Measurements from ENCODE around the gene DPF3. TPM values are rescaled to one million over a fixed set of nuclear protein-coding genes. Genes with fewer than 3 reads are reported as not detected.

Gene DPF3
- polyA plus RNA-seq, 4 donors, result 1.0 to 2.4 (median 1.5) TPM

GRCh38 chr14:72891666-72892102, 2.2 kb downstream of the DPF3 start:
- Histone ChIP-seq H3K27ac (ENCODE audit: low read depth in 1 of 3, low read length in 2 of 3) (no peak overlapping the region), H3K4me1 (ENCODE audit: control insufficient read depth in 3 of 3, insufficient read depth in 2 of 3, low read depth in 1 of 3, low read length in 2 of 3) (peaks cover 0 to 3% (median 0%) of the 10 kb centered on the region in 3 donors), H3K36me3 (ENCODE audit: control insufficient read depth in 3 of 3, insufficient read depth in 2 of 3, low read depth in 1 of 3, low read length in 3 of 3) (no peaks in the 10 kb centered on the region), H3K9me3 (ENCODE audit: control insufficient read depth in 2 of 2, insufficient read depth in 1 of 2, low read depth in 1 of 2, low read length in 1 of 2) (no peaks in the 10 kb centered on the region), H3K27me3 (ENCODE audit: control insufficient read depth in 3 of 3, insufficient read depth in 3 of 3, low read length in 3 of 3) (peaks cover 0 to 34% (median 11%) of the 10 kb centered on the region in 3 donors), H3K4me3 (ENCODE audit: low read depth in 1 of 3, low read length in 3 of 3) (peak overlapping the region in 2 of 3 donors; percentile 65 to 85)
- no peak for FAIRE-seq
- 3 to 5% (median 3%) methylated on average over 14 of the region's 14 CpGs for WGBS, 3 donors
- DNase-seq, result no peak

- peaks cover 0 to 34% (median 11%) of the 10 kb centered on the region in 3 donors for H3K27me3 ChIP-seq (ENCODE audit: control insufficient read depth in 3 of 3, insufficient read depth in 3 of 3, low read length in 3 of 3)
These were observed 4.5 kb downstream of the DPF3 start for GRCh38 chr14:72889366-72889765.

GRCh38 chr14:72888636-72889201, 5.2 kb downstream of the DPF3 start:
- peaks cover 0 to 34% (median 11%) of the 10 kb centered on the region in 3 donors for H3K27me3 ChIP-seq (ENCODE audit: control insufficient read depth in 3 of 3, insufficient read depth in 3 of 3, low read length in 3 of 3)
- 68 to 93% (median 74%) methylated on average over 2 of the region's 2 CpGs for WGBS, 3 donors
- H3K4me1 ChIP-seq (ENCODE audit: control insufficient read depth in 3 of 3, insufficient read depth in 2 of 3, low read depth in 1 of 3, low read length in 2 of 3), result no peaks in the 10 kb centered on the region
- DNase-seq, result no peak
- no peak overlapping the region for H3K4me3 ChIP-seq (ENCODE audit: low read depth in 1 of 3, low read length in 3 of 3)
- FAIRE-seq, result no peak
- H3K9me3 ChIP-seq (ENCODE audit: control insufficient read depth in 2 of 2, insufficient read depth in 1 of 2, low read depth in 1 of 2, low read length in 1 of 2), result no peaks in the 10 kb centered on the region
- no peak overlapping the region for H3K27ac ChIP-seq (ENCODE audit: low read depth in 1 of 3, low read length in 2 of 3)
- H3K36me3 ChIP-seq (ENCODE audit: control insufficient read depth in 3 of 3, insufficient read depth in 2 of 3, low read depth in 1 of 3, low read length in 3 of 3), result no peaks in the 10 kb centered on the region

More at GRCh38 chr14:72889366-72889765, 4.5 kb downstream of the DPF3 start:
- Histone ChIP-seq H3K36me3 (ENCODE audit: control insufficient read depth in 3 of 3, insufficient read depth in 2 of 3, low read depth in 1 of 3, low read length in 3 of 3) (no peaks in the 10 kb centered on the region), H3K9me3 (ENCODE audit: control insufficient read depth in 2 of 2, insufficient read depth in 1 of 2, low read depth in 1 of 2, low read length in 1 of 2) (no peaks in the 10 kb centered on the region), H3K4me1 (ENCODE audit: control insufficient read depth in 3 of 3, insufficient read depth in 2 of 3, low read depth in 1 of 3, low read length in 2 of 3) (no peaks in the 10 kb centered on the region), H3K4me3 (ENCODE audit: low read depth in 1 of 3, low read length in 3 of 3) (no peak overlapping the region), H3K27ac (ENCODE audit: low read depth in 1 of 3, low read length in 2 of 3) (no peak overlapping the region)
- DNase-seq (no peak), FAIRE-seq (no peak)
- WGBS, 3 donors, result 73 to 79% (median 77%) methylated on average over 5 of the region's 5 CpGs

GRCh38 chr14:72888192-72888591, 5.7 kb downstream of the DPF3 start:
- WGBS, 3 donors, result 78 to 96% (median 90%) methylated on average over 2 of the region's 2 CpGs
- Histone ChIP-seq H3K9me3 (ENCODE audit: control insufficient read depth in 2 of 2, insufficient read depth in 1 of 2, low read depth in 1 of 2, low read length in 1 of 2) (no peaks in the 10 kb centered on the region), H3K36me3 (ENCODE audit: control insufficient read depth in 3 of 3, insufficient read depth in 2 of 3, low read depth in 1 of 3, low read length in 3 of 3) (no peaks in the 10 kb centered on the region), H3K27me3 (ENCODE audit: control insufficient read depth in 3 of 3, insufficient read depth in 3 of 3, low read length in 3 of 3) (peaks cover 0 to 34% (median 11%) of the 10 kb centered on the region in 3 donors), H3K4me1 (ENCODE audit: control insufficient read depth in 3 of 3, insufficient read depth in 2 of 3, low read depth in 1 of 3, low read length in 2 of 3) (no peaks in the 10 kb centered on the region), H3K4me3 (ENCODE audit: low read depth in 1 of 3, low read length in 3 of 3) (no peak overlapping the region), H3K27ac (ENCODE audit: low read depth in 1 of 3, low read length in 2 of 3) (no peak overlapping the region)
- DNase-seq (no peak), FAIRE-seq (no peak)

- H3K9me3 ChIP-seq (ENCODE audit: control insufficient read depth in 2 of 2, insufficient read depth in 1 of 2, low read depth in 1 of 2, low read length in 1 of 2), result no peaks in the 10 kb centered on the region
- no peaks in the 10 kb centered on the region for H3K4me1 ChIP-seq (ENCODE audit: control insufficient read depth in 3 of 3, insufficient read depth in 2 of 3, low read depth in 1 of 3, low read length in 2 of 3)
- WGBS, 3 donors, result 94 to 95% (median 95%) methylated on average over 3 of the region's 3 CpGs
- peaks cover 0 to 32% (median 11%) of the 10 kb centered on the region in 3 donors for H3K27me3 ChIP-seq (ENCODE audit: control insufficient read depth in 3 of 3, insufficient read depth in 3 of 3, low read length in 3 of 3)
- no peak overlapping the region for H3K4me3 ChIP-seq (ENCODE audit: low read depth in 1 of 3, low read length in 3 of 3)
- FAIRE-seq (no peak), DNase-seq (no peak)
- no peak overlapping the region for H3K27ac ChIP-seq (ENCODE audit: low read depth in 1 of 3, low read length in 2 of 3)
- no peaks in the 10 kb centered on the region for H3K36me3 ChIP-seq (ENCODE audit: control insufficient read depth in 3 of 3, insufficient read depth in 2 of 3, low read depth in 1 of 3, low read length in 3 of 3)
These were observed 6.4 kb downstream of the DPF3 start for GRCh38 chr14:72887514-72887913.

- FAIRE-seq, result no peak
- H3K4me1 ChIP-seq (ENCODE audit: control insufficient read depth in 3 of 3, insufficient read depth in 2 of 3, low read depth in 1 of 3, low read length in 2 of 3), result no peaks in the 10 kb centered on the region
- H3K4me3 ChIP-seq (ENCODE audit: low read depth in 1 of 3, low read length in 3 of 3), result no peak overlapping the region
- H3K27ac ChIP-seq (ENCODE audit: low read depth in 1 of 3, low read length in 2 of 3), result no peak overlapping the region
- H3K36me3 ChIP-seq (ENCODE audit: control insufficient read depth in 3 of 3, insufficient read depth in 2 of 3, low read depth in 1 of 3, low read length in 3 of 3), result no peaks in the 10 kb centered on the region
- peaks cover 0 to 7% (median 0%) of the 10 kb centered on the region in 3 donors for H3K27me3 ChIP-seq (ENCODE audit: control insufficient read depth in 3 of 3, insufficient read depth in 3 of 3, low read length in 3 of 3)
- WGBS, 3 donors, result 70 to 82% (median 79%) methylated on average over 4 of the region's 4 CpGs
- DNase-seq, result no peak
- H3K9me3 ChIP-seq (ENCODE audit: control insufficient read depth in 2 of 2, insufficient read depth in 1 of 2, low read depth in 1 of 2, low read length in 1 of 2), result no peaks in the 10 kb centered on the region
These were observed 9.5 kb downstream of the DPF3 start for GRCh38 chr14:72884386-72884785.

- no peak for DNase-seq
- 61 to 94% (median 72%) methylated on average over 4 of the region's 4 CpGs for WGBS, 3 donors
- no peak overlapping the region for H3K27ac ChIP-seq (ENCODE audit: low read depth in 1 of 3, low read length in 2 of 3)
- H3K36me3 ChIP-seq (ENCODE audit: control insufficient read depth in 3 of 3, insufficient read depth in 2 of 3, low read depth in 1 of 3, low read length in 3 of 3), result no peaks in the 10 kb centered on the region
- peaks cover 0 to 3% (median 0%) of the 10 kb centered on the region in 3 donors for H3K27me3 ChIP-seq (ENCODE audit: control insufficient read depth in 3 of 3, insufficient read depth in 3 of 3, low read length in 3 of 3)
- no peak overlapping the region for H3K4me3 ChIP-seq (ENCODE audit: low read depth in 1 of 3, low read length in 3 of 3)
- no peaks in the 10 kb centered on the region for H3K9me3 ChIP-seq (ENCODE audit: control insufficient read depth in 2 of 2, insufficient read depth in 1 of 2, low read depth in 1 of 2, low read length in 1 of 2)
- no peak for FAIRE-seq
- H3K4me1 ChIP-seq (ENCODE audit: control insufficient read depth in 3 of 3, insufficient read depth in 2 of 3, low read depth in 1 of 3, low read length in 2 of 3), result no peaks in the 10 kb centered on the region
These were observed 9.9 kb downstream of the DPF3 start for GRCh38 chr14:72883961-72884360.

GRCh38 chr14:72883109-72883508, 10.8 kb downstream of the DPF3 start:
- DNase-seq, result no peak
- FAIRE-seq, result no peak
- WGBS, 3 donors, result 97 to 100% (median 100%) methylated on average over 2 of the region's 2 CpGs
- H3K36me3 ChIP-seq (ENCODE audit: control insufficient read depth in 3 of 3, insufficient read depth in 2 of 3, low read depth in 1 of 3, low read length in 3 of 3), result no peaks in the 10 kb centered on the region
- H3K4me1 ChIP-seq (ENCODE audit: control insufficient read depth in 3 of 3, insufficient read depth in 2 of 3, low read depth in 1 of 3, low read length in 2 of 3), result no peaks in the 10 kb centered on the region
- H3K27me3 ChIP-seq (ENCODE audit: control insufficient read depth in 3 of 3, insufficient read depth in 3 of 3, low read length in 3 of 3), result peaks cover 0 to 2% (median 0%) of the 10 kb centered on the region in 3 donors
- no peak overlapping the region for H3K27ac ChIP-seq (ENCODE audit: low read depth in 1 of 3, low read length in 2 of 3)
- H3K9me3 ChIP-seq (ENCODE audit: control insufficient read depth in 2 of 2, insufficient read depth in 1 of 2, low read depth in 1 of 2, low read length in 1 of 2), result no peaks in the 10 kb centered on the region
- H3K4me3 ChIP-seq (ENCODE audit: low read depth in 1 of 3, low read length in 3 of 3), result no peak overlapping the region

GRCh38 chr14:72882463-72882862, 11.4 kb downstream of the DPF3 start:
- DNase-seq, result no peak
- FAIRE-seq, result no peak
- no peaks in the 10 kb centered on the region for H3K9me3 ChIP-seq (ENCODE audit: control insufficient read depth in 2 of 2, insufficient read depth in 1 of 2, low read depth in 1 of 2, low read length in 1 of 2)
- H3K4me3 ChIP-seq (ENCODE audit: low read depth in 1 of 3, low read length in 3 of 3), result no peak overlapping the region
- WGBS, 3 donors, result 85 to 92% (median 88%) methylated on average over 7 of the region's 7 CpGs
- peaks cover 0 to 2% (median 0%) of the 10 kb centered on the region in 3 donors for H3K27me3 ChIP-seq (ENCODE audit: control insufficient read depth in 3 of 3, insufficient read depth in 3 of 3, low read length in 3 of 3)
- H3K27ac ChIP-seq (ENCODE audit: low read depth in 1 of 3, low read length in 2 of 3), result no peak overlapping the region
- no peaks in the 10 kb centered on the region for H3K36me3 ChIP-seq (ENCODE audit: control insufficient read depth in 3 of 3, insufficient read depth in 2 of 3, low read depth in 1 of 3, low read length in 3 of 3)
- H3K4me1 ChIP-seq (ENCODE audit: control insufficient read depth in 3 of 3, insufficient read depth in 2 of 3, low read depth in 1 of 3, low read length in 2 of 3), result no peaks in the 10 kb centered on the region

Measured in small intestine (tissue), 7 donors.